OCI-LY7 (cell line): ENCODE measurements around the gene TMEM178B. TPM values are rescaled to one million over a fixed set of nuclear protein-coding genes. Genes with fewer than 3 reads are reported as not detected.

Experiments
- BruUV-seq: library from RNA; stranded (reverse); fragments of 400-500 nt; replicated peaks from 2 replicates; lab custom pipeline; 2021; lab: Mats Ljungman, UMichigan
- CTCF ChIA-PET: fragments of 300-600 bp; sonication (Branson Sonifier 250); formaldehyde crosslinking; loops from one replicate; lab custom pipeline; 2022; ENCODE audit warnings: antibody characterized with exemption; ENCODE audit not compliant: unreplicated experiment; lab: Charles Lee
- POLR2A ChIA-PET: fragments of 300-600 bp; sonication (Branson Sonifier 250); formaldehyde crosslinking; loops from one replicate; lab custom pipeline; 2022; ENCODE audit warnings: antibody characterized with exemption; lab: Charles Lee
- DNase-seq: peaks from one replicate; pipeline ENCODE4 v3.0.0-alpha.2; 2015; ENCODE audit warnings: low spot score
- H2AFZ ChIP-seq: fragments of 200-600 bp; sonication (generic), shearing (Covaris generic); 2 replicates; pipeline ENCODE4 v1.6.1; 2014; ENCODE audit warnings: mild to moderate bottlenecking, antibody characterized with exemption, low read length, moderate library complexity
- H3K27ac ChIP-seq: fragments of 200-600 bp; sonication (generic); 2 replicates; pipeline ENCODE4 v1.5.1; 2014; ENCODE audit warnings: mixed run types, low read depth, mild to moderate bottlenecking, moderate library complexity, low read length, inconsistent platforms; ENCODE audit not compliant: poor library complexity, severe bottlenecking
- H3K36me3 ChIP-seq: fragments of 200-600 bp; sonication (generic); 2 replicates; pipeline ENCODE4 v1.6.1; 2014; ENCODE audit warnings: mild to moderate bottlenecking, antibody characterized with exemption, low read length, moderate library complexity, mixed read lengths; ENCODE audit not compliant: insufficient read depth
- H3K4me1 ChIP-seq: fragments of 200-600 bp; sonication (generic); 2 replicates; pipeline ENCODE4 v1.5.1; 2014; ENCODE audit warnings: mild to moderate bottlenecking, low read length; ENCODE audit not compliant: insufficient read depth, poor library complexity, severe bottlenecking
- H3K4me2 ChIP-seq: fragments of 200-600 bp; sonication (generic); 2 replicates; pipeline ENCODE4 v1.6.1; 2014; ENCODE audit warnings: mild to moderate bottlenecking, low read length
- H3K4me3 ChIP-seq: fragments of 200-600 bp; sonication (generic); 2 replicates; pipeline ENCODE4 v1.5.1; 2014; ENCODE audit warnings: mild to moderate bottlenecking, low read depth, low read length; ENCODE audit not compliant: poor library complexity, severe bottlenecking
- H3K79me2 ChIP-seq: fragments of 200-600 bp; sonication (generic); 2 replicates; pipeline ENCODE4 v1.6.1; 2016; ENCODE audit warnings: low read depth, mild to moderate bottlenecking, low read length, moderate library complexity, mixed read lengths; ENCODE audit not compliant: insufficient read depth
- H3K9me2 ChIP-seq: fragments of 200-600 bp; sonication (generic); 2 replicates; pipeline ENCODE4 v1.6.1; 2016; ENCODE audit warnings: mild to moderate bottlenecking, low read length, mixed read lengths; ENCODE audit not compliant: insufficient read depth
- H3K9me3 ChIP-seq: fragments of 200-600 bp; sonication (generic); 2 replicates; pipeline ENCODE4 v1.6.1; 2014; ENCODE audit warnings: mild to moderate bottlenecking, mixed run types, low read length, mixed read lengths
- H4K20me1 ChIP-seq: fragments of 200-600 bp; sonication (generic); 2 replicates; pipeline ENCODE4 v1.6.1; 2014; ENCODE audit warnings: mild to moderate bottlenecking, antibody characterized with exemption, low read length, moderate library complexity, mixed read lengths; ENCODE audit not compliant: insufficient read depth
- CTCF ChIP-seq: fragments of 200-600 bp; sonication (generic); conservative IDR thresholded peaks from 2 replicates; pipeline ENCODE4 v1.5.1; 2014; ENCODE audit warnings: mild to moderate bottlenecking, antibody characterized with exemption, low read length, moderate library complexity, mixed read lengths
- EZH2phosphoT487 ChIP-seq: fragments of 200-600 bp; sonication (generic); IDR thresholded peaks from 2 replicates; pipeline ENCODE4 v1.6.1; 2018; ENCODE audit warnings: low read depth, borderline replicate concordance, mild to moderate bottlenecking, mixed run types, antibody characterized with exemption, low read length, moderate library complexity, mixed read lengths
- intact Hi-C: fragments of 100-400 bp; cut with micrococcal nuclease; formaldehyde crosslinking; loops from one replicate; pipeline ENCODE4 v1.10.0; 2022; ENCODE audit not compliant: unreplicated experiment
- total RNA-seq, 2 experiments: library from RNA; depleted of rRNA in 1 of 2; stranded (reverse); fragments of >200 nt in 1 of 2; shearing (Covaris generic) in 1 of 2; gene quantifications; 2 replicates each; pipeline ENCODE4 v1.2.3, GENCODE V29; 2014 to 2022

TMEM178B gene
- total RNA-seq, 2 experiments from 2014 or later = not detected

- ChIA-PET CTCF (no interaction called here), POLR2A (interaction anchor here (0.7 kb wide), 1 partner anchor 444 kb away, joined by 4 read pairs; no protein-coding TSS in a partner anchor)
- Histone ChIP-seq H3K27ac (no peak overlapping the region), H3K36me3 (no peaks in the 10 kb centered on the region), H2AFZ (no peak overlapping the region), H3K9me2 (no peaks in the 10 kb centered on the region), H3K4me2 (no peak overlapping the region), H3K79me2 (no peaks in the 10 kb centered on the region), H3K9me3 (no peaks in the 10 kb centered on the region), H3K4me3 (no peak overlapping the region), H4K20me1 (no peaks in the 10 kb centered on the region), H3K4me1 (no peaks in the 10 kb centered on the region)
- TF ChIP-seq EZH2phosphoT487 (no peak), CTCF (no peak)
- intact Hi-C loops = no loop called here
- BruUV-seq = no TSS peak
- peak; percentile 13 for DNase-seq
These were observed 23.6 kb downstream of the TMEM178B start for GRCh38 chr7:141097430-141097829.

GRCh38 chr7:141102436-141102835, 28.6 kb downstream of the TMEM178B start:
- no TSS peak for BruUV-seq
- H3K4me3 ChIP-seq = no peak overlapping the region
- H3K9me2 ChIP-seq = no peaks in the 10 kb centered on the region
- no peaks in the 10 kb centered on the region for H3K9me3 ChIP-seq
- H3K4me1 ChIP-seq = no peaks in the 10 kb centered on the region
- H2AFZ ChIP-seq = no peak overlapping the region
- H3K27ac ChIP-seq = no peak overlapping the region
- CTCF ChIA-PET = no interaction called here
- intact Hi-C loops = no loop called here
- no peaks in the 10 kb centered on the region for H4K20me1 ChIP-seq
- no peaks in the 10 kb centered on the region for H3K36me3 ChIP-seq
- TF ChIP-seq EZH2phosphoT487 (no peak), CTCF (no peak)
- H3K79me2 ChIP-seq = no peaks in the 10 kb centered on the region
- POLR2A ChIA-PET = no interaction called here
- H3K4me2 ChIP-seq = no peak overlapping the region
- no peak for DNase-seq

- no peak for DNase-seq
- Histone ChIP-seq H3K36me3 (no peaks in the 10 kb centered on the region), H3K79me2 (no peaks in the 10 kb centered on the region), H3K9me3 (no peaks in the 10 kb centered on the region), H3K4me2 (no peak overlapping the region), H2AFZ (no peak overlapping the region), H3K27ac (no peak overlapping the region), H4K20me1 (no peaks in the 10 kb centered on the region), H3K9me2 (no peaks in the 10 kb centered on the region), H3K4me3 (no peak overlapping the region), H3K4me1 (no peaks in the 10 kb centered on the region)
- TF ChIP-seq EZH2phosphoT487 = no peak
- TF ChIP-seq CTCF = no peak
- CTCF ChIA-PET = no interaction called here
- POLR2A ChIA-PET = no interaction called here
- BruUV-seq = no TSS peak
- intact Hi-C loops = no loop called here
These were observed 30.1 kb downstream of the TMEM178B start for GRCh38 chr7:141103847-141104429.
